Measurements from ENCODE around the gene MRPS10. TPM values are rescaled to one million over a fixed set of nuclear protein-coding genes. Genes with fewer than 3 reads are reported as not detected.

Gene MRPS10
- total and polyA plus RNA-seq, 7 donors = 40.3 to 110 (median 54.5) TPM

DNA sequence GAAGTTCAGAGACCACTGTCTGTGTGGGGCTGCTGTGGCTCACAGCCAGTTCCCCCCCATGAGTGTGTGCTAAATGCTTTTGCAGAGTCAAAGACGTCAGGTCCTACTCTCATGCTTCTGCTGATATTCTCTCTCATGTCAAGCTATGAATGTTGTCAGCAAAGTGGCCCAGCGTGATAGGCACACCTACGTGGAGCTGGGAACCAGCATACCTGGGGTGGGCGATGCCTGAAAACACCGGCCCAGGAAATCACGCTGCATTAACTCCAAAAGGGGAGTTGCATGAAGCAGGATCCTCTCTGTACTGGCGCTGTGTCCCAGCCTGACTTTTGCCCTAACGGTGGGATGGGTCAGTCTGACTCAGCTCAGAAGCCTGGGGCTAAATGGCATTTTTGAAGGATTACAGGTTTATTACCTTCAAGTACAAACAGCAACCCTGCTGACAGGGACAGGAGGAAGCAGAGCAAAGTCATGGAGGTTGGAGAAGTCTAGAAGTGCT is 9.0 kb upstream of the MRPS10 start:
- H3K36me3 ChIP-seq (ENCODE audit: insufficient read depth in 1 of 2, low read depth in 1 of 2) = no peaks in the 10 kb centered on the region
- no peak overlapping the region for H3K4me3 ChIP-seq
- no peaks in the 10 kb centered on the region for H3K4me1 ChIP-seq
- no peaks in the 10 kb centered on the region for H3K9me3 ChIP-seq
- no peaks in the 10 kb centered on the region for H3K27me3 ChIP-seq (ENCODE audit: insufficient read depth in 3 of 3, low read length in 2 of 3)
- 68 to 73% (median 73%) methylated on average over 8 of the region's 8 CpGs for WGBS, 3 donors
- DNase-seq = no peak
- intact Hi-C loops (cut with DNase I) = no loop called here
- H3K27ac ChIP-seq = no peak overlapping the region
- no peak for ATAC-seq
- TF ChIP-seq, protein P1, sequence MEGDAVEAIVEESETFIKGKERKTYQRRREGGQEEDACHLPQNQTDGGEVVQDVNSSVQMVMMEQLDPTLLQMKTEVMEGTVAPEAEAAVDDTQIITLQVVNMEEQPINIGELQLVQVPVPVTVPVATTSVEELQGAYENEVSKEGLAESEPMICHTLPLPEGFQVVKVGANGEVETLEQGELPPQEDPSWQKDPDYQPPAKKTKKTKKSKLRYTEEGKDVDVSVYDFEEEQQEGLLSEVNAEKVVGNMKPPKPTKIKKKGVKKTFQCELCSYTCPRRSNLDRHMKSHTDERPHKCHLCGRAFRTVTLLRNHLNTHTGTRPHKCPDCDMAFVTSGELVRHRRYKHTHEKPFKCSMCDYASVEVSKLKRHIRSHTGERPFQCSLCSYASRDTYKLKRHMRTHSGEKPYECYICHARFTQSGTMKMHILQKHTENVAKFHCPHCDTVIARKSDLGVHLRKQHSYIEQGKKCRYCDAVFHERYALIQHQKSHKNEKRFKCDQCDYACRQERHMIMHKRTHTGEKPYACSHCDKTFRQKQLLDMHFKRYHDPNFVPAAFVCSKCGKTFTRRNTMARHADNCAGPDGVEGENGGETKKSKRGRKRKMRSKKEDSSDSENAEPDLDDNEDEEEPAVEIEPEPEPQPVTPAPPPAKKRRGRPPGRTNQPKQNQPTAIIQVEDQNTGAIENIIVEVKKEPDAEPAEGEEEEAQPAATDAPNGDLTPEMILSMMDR (IDR thresholded peaks at IDR 0.05) = no peak

DNA sequence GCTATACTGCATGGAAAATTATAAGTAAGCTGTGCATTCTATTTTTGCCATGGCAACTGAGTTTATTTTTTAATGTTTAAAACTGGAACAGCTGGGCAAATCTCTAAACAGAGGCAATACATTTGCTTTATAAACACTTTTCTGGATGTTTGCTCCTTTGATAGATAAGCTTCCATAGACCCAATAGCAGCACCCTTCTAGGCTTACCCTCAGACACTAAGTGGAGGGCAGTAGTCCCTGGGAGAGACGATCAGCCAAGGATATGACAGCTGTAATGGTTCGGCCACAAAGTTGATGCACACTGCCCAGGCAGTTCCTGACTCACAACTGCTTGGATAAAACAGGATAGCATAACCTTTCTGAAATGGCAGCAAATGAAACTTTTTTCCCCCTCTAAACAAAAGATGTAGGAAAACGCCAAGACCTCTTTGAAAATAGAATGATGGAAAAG is 8.5 kb upstream of the MRPS10 start:
- Histone ChIP-seq H3K27ac (no peak overlapping the region), H3K4me1 (no peaks in the 10 kb centered on the region), H3K27me3 (ENCODE audit: insufficient read depth in 3 of 3, low read length in 2 of 3) (no peaks in the 10 kb centered on the region), H3K36me3 (ENCODE audit: insufficient read depth in 1 of 2, low read depth in 1 of 2) (no peaks in the 10 kb centered on the region), H3K4me3 (no peak overlapping the region), H3K9me3 (no peaks in the 10 kb centered on the region)
- TF ChIP-seq, protein P1 (IDR thresholded peaks at IDR 0.05) = no peak
- intact Hi-C loops (cut with DNase I) = no loop called here
- DNase-seq (no peak), ATAC-seq (no peak)
- WGBS, 3 donors = 36 to 50% (median 39%) methylated on average over 3 of the region's 3 CpGs

DNA sequence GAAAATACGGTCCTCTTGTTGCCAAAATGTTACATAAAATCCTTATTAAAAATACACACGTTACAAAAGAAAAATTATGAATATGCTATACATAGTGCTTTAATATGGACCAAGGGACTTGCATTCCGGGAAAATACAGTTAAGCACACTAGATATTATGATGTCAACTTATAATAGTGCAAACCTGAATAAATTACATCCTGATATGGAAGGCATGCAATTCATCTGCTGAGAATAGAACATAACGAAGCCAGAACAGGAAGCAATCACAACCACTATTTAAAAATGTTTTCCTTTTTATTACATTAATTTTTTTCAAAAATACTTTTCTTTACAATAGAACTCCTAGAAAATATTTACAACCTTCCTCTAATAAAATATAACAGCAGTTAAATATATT is 7.8 kb upstream of the MRPS10 start:
- WGBS, 3 donors = 60 to 66% (median 61%) methylated on average over 4 of the region's 4 CpGs
- ATAC-seq = no peak
- intact Hi-C loops (cut with DNase I) = no loop called here

DNA sequence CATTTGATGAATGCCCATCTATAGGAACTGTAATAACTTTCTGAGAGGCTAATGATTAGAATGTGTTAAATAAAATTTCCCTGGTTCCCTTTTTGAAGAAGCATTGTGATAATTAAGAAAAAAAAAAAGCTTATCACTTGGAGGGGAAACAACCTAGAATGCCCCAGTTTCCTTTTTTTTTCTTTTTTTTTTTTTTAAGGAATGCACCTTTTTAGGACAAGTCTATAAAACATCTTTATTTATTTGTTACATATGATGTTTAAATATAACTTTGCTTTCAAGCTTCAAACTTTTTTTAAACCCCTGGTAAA is 7.3 kb upstream of the MRPS10 start:
- TF ChIP-seq, protein P1 (IDR thresholded peaks at IDR 0.05) = no peak
- no peaks in the 10 kb centered on the region for H3K36me3 ChIP-seq (ENCODE audit: insufficient read depth in 1 of 2, low read depth in 1 of 2)
- no peaks in the 10 kb centered on the region for H3K9me3 ChIP-seq
- ATAC-seq = no peak
- H3K27me3 ChIP-seq (ENCODE audit: insufficient read depth in 3 of 3, low read length in 2 of 3) = no peaks in the 10 kb centered on the region
- intact Hi-C loops (cut with DNase I) = no loop called here
- no peak overlapping the region for H3K4me3 ChIP-seq
- no peak for DNase-seq
- H3K4me1 ChIP-seq = no peaks in the 10 kb centered on the region
- H3K27ac ChIP-seq = no peak overlapping the region

More for the DNA sequence above, 7.8 kb upstream of the MRPS10 start:
- Histone ChIP-seq H3K27me3 (ENCODE audit: insufficient read depth in 3 of 3, low read length in 2 of 3) (no peaks in the 10 kb centered on the region), H3K27ac (no peak overlapping the region), H3K4me1 (no peaks in the 10 kb centered on the region), H3K36me3 (ENCODE audit: insufficient read depth in 1 of 2, low read depth in 1 of 2) (no peaks in the 10 kb centered on the region), H3K9me3 (no peaks in the 10 kb centered on the region), H3K4me3 (no peak overlapping the region)
- DNase-seq = no peak
- TF ChIP-seq, protein P1 (IDR thresholded peaks at IDR 0.05) = no peak
